ENCODE measurements around the gene ZC3H18. TPM values are rescaled to one million over a fixed set of nuclear protein-coding genes. Genes with fewer than 3 reads are reported as not detected.
"Not testable (repeated sequence)": the region's sequence is repeated elsewhere in the genome, so short reads cannot be mapped to it uniquely, and the experiment has no call there.

Gene ZC3H18
- total RNA-seq, 1 donor from 2014 or later: 8.7 TPM

DNA sequence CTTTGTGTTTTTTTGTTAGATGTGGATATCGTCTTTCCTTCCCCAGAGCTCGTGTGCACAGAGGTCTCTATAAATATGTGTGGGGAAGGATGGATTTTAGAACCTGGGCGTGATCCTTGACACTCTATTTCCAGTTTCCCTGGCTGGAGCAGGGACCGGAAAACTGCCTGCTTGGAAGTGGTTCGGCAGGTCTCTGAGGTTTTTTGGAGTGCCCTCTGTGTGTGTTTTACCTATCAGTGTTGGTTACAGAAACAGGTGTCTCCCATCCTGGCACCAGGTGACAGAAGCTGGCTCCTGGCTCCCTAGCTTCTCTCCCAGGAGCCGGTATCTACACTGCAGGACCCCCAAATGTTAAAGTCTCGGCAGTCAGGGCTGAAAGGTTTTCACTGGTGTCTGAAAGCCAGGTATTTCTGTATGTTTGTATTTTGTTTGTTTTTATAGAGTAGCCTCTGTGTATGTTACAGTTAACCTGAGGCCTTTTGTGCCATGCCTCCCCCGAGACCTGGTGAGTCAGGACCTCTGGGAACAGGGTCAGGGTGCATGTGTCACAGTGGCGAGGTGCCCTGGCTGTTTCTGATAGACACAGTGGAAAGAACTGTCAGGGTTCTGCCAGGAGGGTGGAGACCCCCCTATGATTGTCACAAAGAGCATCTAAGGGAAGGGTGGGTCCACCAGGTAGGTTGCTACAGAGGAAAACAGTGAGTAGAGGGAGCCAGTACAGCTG, 31.3 kb downstream of the ZC3H18 start:
- no peak for DNase-seq (ENCODE audit: low read depth in 2 of 2)

GRCh38 chr16:88602091-88602490, 31.9 kb downstream of the ZC3H18 start:
- DNase-seq (ENCODE audit: low read depth in 2 of 2): no peak

DNA sequence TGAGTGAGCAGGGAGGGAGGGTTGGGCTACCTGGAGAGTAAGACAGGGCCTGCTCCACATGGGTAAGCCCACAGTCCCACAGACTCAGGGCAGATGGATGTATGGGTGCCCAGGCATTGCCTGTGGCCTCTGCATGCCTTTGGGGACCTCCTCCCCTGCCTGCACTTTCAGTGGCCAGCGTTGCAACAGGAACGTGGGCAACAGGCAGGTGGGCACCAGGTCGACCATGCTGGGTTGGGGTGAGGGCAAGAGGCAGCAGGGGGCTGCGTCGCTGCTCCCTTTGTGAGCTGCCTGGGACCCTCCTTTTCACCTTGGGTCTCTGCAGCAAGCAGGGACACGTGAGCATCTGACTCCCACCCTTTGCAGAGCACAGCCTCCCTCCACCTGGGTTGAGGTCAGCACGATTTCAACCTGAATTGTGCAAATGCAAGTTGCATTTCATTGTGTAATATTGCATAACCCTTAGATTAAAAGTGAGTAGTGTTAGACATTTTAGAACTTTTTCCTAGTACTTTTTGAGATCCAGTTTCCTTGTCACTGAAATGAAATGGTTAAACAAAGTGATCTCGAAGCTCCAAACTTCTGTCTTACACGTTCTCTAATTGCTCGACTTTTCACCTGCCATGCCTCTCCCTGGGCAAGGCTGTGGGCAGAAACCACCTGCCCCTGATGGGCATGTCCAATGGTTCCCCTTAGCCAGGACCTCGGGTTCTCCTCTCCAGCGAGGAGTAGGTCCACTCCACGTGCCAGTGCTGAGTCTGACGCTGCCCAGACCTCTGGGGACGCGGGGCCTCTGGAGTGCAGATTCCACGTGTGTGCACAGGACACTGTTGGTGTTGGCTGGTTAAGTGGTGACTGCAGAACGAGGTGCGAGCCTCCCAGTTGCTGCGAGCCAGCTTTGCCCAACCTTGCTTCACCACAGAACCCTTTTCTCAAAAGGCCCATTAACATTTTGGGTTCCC, 35.3 kb downstream of the ZC3H18 start:
- DNase-seq (ENCODE audit: low read depth in 2 of 2): no peak

- no peak for DNase-seq (ENCODE audit: low read depth in 2 of 2)
Measured at GRCh38 chr16:88606148-88606757, 36.0 kb downstream of the ZC3H18 start.

- DNase-seq (ENCODE audit: low read depth in 2 of 2): no peak
Measured at GRCh38 chr16:88608076-88608475, 37.9 kb downstream of the ZC3H18 start.

- DNase-seq (ENCODE audit: low read depth in 2 of 2): not testable (repeated sequence)
Measured at GRCh38 chr16:88609426-88609825, 39.2 kb downstream of the ZC3H18 start.

- DNase-seq (ENCODE audit: low read depth in 2 of 2): no peak
Measured at GRCh38 chr16:88610080-88610479, 39.9 kb downstream of the ZC3H18 start.

- no peak for DNase-seq (ENCODE audit: low read depth in 2 of 2)
Measured at GRCh38 chr16:88610909-88611812, 41.0 kb downstream of the ZC3H18 start.

DNA sequence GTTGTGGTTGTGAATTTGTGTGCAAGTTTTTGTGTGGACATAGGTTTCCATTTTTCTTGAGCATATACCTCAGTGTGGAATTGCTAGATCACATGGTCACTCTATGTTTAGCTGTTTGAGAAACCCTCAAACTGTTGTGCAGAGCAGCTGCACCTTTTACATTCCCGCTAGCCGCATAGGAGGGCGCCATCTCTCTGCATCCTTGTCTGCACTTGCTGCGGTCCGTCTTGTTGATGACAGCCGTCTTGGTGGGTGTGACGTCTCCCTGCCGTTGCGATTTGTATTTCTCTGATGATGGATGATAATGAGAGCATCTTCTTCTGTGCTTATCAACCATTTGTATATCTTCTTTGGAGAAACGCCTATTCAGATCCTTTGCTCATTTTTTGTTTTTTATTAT, 43.1 kb downstream of the ZC3H18 start:
- DNase-seq (ENCODE audit: low read depth in 2 of 2): no peak

DNA sequence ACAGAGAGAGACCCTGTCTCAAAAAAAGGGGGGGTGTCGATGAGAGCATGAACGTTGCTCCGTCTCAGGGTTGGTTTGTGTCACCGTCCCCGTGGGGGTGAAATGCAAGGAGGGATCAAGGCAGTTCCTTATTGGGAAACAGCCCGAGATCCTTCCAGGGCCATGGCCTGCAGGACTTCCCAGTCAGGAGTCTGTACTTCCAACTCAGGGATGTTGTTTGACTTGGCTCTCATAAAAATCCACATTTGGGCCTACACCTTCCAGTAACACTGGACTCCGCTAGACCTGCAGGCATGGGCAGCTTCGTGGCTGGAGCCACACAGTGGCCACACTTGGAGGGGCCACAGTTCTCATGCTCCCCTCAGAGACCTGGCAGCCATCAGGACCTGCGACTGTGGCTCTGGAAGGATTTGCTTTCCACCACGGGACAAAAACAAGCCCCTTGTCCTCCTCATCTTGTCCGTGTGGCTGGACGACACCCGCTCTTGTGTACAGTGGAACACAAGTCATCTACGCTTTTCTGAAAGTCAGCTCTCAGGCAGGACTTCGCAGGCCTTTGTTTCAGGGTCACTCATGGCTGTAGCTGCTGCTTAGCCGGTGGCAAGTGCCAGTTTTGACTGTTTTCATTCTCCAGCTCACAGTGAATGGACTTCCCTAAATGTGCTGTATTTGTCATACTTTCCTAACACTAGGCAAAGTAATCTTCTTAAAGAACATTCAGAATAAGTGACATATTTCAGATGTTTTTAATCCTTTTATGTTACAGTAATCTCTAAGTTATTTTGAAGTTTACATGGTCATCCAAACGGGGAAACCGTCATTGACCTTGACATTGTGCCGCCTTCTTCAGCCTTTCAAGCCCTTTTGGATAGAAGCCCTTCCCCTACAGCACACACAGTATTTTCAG, 44.0 kb downstream of the ZC3H18 start:
- no peak for DNase-seq (ENCODE audit: low read depth in 2 of 2)

DNA sequence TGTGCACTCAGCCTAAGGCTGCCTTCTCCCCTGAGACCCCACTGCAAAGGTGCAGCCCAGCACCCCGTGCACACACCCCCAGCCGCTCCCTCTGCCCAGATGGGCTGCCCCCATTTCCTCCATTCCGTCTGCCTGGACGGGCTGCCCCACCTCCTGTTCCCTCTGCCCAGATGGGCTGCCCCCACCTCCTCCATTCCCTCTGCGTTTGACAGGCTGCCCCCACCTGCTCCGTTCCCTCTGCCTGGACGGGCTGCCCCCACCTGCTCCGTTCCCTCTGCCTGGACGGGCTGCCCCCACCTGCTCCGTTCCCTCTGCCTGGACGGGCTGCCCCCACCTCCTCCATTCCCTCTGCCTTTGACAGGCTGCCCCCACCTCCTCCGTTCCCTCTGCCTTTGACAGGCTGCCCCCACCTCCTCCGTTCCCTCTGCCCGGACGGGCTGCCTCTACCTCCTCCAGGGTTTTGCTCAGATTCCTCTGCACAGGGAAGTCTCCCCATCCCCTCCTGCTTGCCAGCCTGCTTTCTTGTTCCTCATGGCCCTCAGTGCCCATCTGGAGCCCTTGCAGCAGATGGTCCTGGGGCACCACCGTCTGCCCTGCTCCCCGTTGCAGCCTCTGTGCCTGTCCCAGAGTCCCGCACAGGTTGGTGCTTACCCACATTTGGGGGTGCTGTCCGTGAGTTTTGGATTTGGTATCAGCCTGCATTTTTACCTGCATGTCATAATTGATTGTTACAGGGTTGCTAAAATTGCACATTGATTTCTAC, 44.8 kb downstream of the ZC3H18 start:
- no peak for DNase-seq (ENCODE audit: low read depth in 2 of 2)

DNA sequence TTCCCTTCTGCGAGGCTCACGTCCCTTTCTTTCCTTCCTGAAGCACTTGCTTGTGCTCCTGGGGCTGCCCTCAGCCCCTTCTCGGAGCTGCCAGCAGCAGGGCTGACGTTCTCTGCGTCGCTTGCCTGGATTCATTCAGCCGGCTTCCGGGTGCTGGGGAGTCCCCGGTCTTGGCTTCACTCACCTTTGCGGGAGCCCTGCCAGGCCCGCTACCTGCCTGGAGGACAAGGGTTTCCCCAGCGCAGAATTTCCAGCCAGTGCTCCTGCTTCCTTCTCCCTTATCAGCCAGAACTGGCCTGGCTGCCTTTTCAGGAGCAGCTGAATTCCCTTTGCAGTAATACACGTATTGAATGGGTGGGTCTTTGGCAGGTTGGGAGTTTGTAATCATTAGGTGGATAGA, 46.1 kb downstream of the ZC3H18 start:
- DNase-seq (ENCODE audit: low read depth in 2 of 2): peak in 1 of 2 donors; percentile 34

GRCh38 chr16:88616736-88617135, 46.5 kb downstream of the ZC3H18 start:
- no peak for DNase-seq (ENCODE audit: low read depth in 2 of 2)

GRCh38 chr16:88617268-88618031, 47.2 kb downstream of the ZC3H18 start:
- no peak for DNase-seq (ENCODE audit: low read depth in 2 of 2)

- DNase-seq (ENCODE audit: low read depth in 2 of 2): no peak
Measured at GRCh38 chr16:88618182-88618955, 48.2 kb downstream of the ZC3H18 start.

GRCh38 chr16:88618956-88619667, 48.9 kb downstream of the ZC3H18 start:
- no peak for DNase-seq (ENCODE audit: low read depth in 2 of 2)
